Spleen (tissue), 7 donors: ENCODE measurements around the gene FBN3.

ENCODE experiments used
- CTCF ChIP-seq, 11 experiments: fragments of 200-600 bp in 7 of 11; fragments of 450-650 bp in 4 of 11; sonication (generic) in 4 of 11; IDR thresholded peaks in 8 of 11; conservative IDR thresholded peaks in 3 of 11; 1 replicate in 7 of 11; 2 replicates in 4 of 11; pipeline versions ENCODE4 v1.4.0 to v1.8.0; 2016 to 2021; ENCODE audit warnings: antibody characterized with exemption in 11 of 11, inconsistent platforms in 4 of 11, mild to moderate bottlenecking in 1 of 11
- POLR2A ChIP-seq, 3 donors: fragments of 450-650 bp; IDR thresholded peaks; one replicate each; pipeline ENCODE4 v1.5.1; 2017; ENCODE audit warnings: antibody characterized with exemption in 3 of 3, mild to moderate bottlenecking in 1 of 3
- POLR2AphosphoS5 ChIP-seq, 3 donors: sonication (generic); formaldehyde crosslinking; IDR thresholded peaks; one replicate each; pipeline ENCODE4 v1.5.1; 2017; ENCODE audit warnings: antibody characterized with exemption in 3 of 3
- donor health status: DM: no; HTN: no; CAD: no; lungs with moderate emphysema.
- donor health status: DM: no; HTN: no; CAD: no.
- donor health status: DM: no; HTN: no; CAD: no.

- TF ChIP-seq POLR2AphosphoS5 (IDR thresholded peaks at IDR 0.05), result peak in 1 of 3 donors; percentile 26
- TF ChIP-seq POLR2A (IDR thresholded peaks at IDR 0.05), result no peak
- TF ChIP-seq CTCF (IDR thresholded peaks at IDR 0.05 in 8 of 11, conservative IDR thresholded peaks at IDR 0.05 in 3 of 11), result no peak
Observed at GRCh38 chr19:8085598-8086408, 63.6 kb downstream of the FBN3 start.
